ENCODE measurements around the gene TNS1. TPM values are rescaled to one million over a fixed set of nuclear protein-coding genes. Genes with fewer than 3 reads are reported as not detected.

TNS1 gene
- polyA plus RNA-seq, 3 donors = 0.26 to 1.6 (median 1.5) TPM

DNA sequence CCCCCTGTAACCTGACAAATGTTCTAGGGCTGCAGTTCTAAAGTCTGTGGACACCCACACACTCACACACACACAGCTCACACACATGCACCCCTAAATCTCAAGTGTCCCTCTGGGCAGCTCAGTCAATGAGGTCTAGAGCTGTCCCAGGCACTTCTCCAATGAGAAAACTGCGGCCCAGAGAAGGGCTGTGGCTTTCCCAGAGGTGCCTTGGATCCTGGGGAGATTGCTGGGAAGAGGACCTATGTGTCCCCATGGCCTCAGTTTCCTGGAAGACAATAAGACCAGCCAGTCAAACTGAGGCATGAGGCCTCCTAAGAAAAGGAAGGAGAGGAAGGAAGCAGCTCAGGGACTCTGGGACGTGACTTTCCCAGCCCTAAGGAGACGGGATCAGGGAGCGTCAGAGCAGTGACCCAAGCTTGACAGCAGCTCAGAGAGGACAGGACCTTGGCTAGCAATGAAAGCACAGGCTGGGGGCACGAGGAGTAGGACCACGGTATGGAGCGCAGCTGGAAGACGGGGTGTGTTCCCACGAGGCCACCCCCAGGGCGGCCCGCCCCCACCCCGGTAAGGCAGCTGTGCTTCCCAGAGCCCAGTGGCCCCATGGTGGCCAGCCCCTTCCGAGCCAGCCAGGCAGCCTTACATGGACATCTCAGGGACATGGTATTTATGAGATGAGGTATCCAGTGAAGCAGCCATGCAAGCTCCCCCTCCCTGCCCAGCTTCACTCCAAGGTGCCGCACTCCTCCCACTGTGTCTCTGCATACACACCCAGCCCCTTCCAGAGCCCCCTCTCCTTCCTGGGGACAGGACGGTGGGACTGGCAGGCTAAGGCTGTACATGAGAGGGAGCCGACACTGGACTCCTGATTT lies 46.0 kb downstream of the TNS1 start:
- 98% methylated on average over 10 of the region's 16 CpGs for WGBS (ENCODE audit: insufficient coverage)
- Histone ChIP-seq H3K79me2 (ENCODE audit: insufficient read depth, low read length) (no peaks in the 10 kb centered on the region), H3K4me2 (replicated peaks; ENCODE audit: extremely low read depth, low read length, poor library complexity, severe bottlenecking) (no peak overlapping the region), H3K9ac (ENCODE audit: insufficient read depth, low read length, poor library complexity, severe bottlenecking) (no peak overlapping the region), H3K27me3 (ENCODE audit: control insufficient read depth in 2 of 2, insufficient read depth in 2 of 2, low read length in 2 of 2) (no peaks in the 10 kb centered on the region), H3K27ac (ENCODE audit: low read depth in 1 of 2, low read length in 2 of 2) (no peak overlapping the region), H3K4me3 (replicated peaks in 1 of 3; ENCODE audit: low read depth in 2 of 3, low read length in 3 of 3) (no peak overlapping the region), H3K36me3 (replicated peaks in 1 of 2; ENCODE audit: control insufficient read depth in 1 of 2, insufficient read depth in 2 of 2, low read length in 2 of 2) (no peaks in the 10 kb centered on the region), H4K20me1 (ENCODE audit: insufficient read depth, low read length) (no peaks in the 10 kb centered on the region), H3K4me1 (ENCODE audit: control insufficient read depth in 1 of 2, insufficient read depth in 2 of 2, low read length in 2 of 2) (no peaks in the 10 kb centered on the region), H2AFZ (ENCODE audit: insufficient read depth, low read depth, low read length, poor library complexity, severe bottlenecking) (no peak overlapping the region), H3K9me3 (replicated peaks in 1 of 2; ENCODE audit: control insufficient read depth in 1 of 2, insufficient read depth in 1 of 2, low read length in 2 of 2) (no peaks in the 10 kb centered on the region)
- intact Hi-C loops (cut with micrococcal nuclease) = no loop called here
- no peak overlapping the region for H3K4me3 Mint-ChIP-seq
- no peak for DNase-seq
- H3K27ac Mint-ChIP-seq = peak overlapping the region in 1 of 7 donors; percentile 0
- no peaks in the 10 kb centered on the region for H3K9me3 Mint-ChIP-seq
- TF ChIP-seq, protein P1, sequence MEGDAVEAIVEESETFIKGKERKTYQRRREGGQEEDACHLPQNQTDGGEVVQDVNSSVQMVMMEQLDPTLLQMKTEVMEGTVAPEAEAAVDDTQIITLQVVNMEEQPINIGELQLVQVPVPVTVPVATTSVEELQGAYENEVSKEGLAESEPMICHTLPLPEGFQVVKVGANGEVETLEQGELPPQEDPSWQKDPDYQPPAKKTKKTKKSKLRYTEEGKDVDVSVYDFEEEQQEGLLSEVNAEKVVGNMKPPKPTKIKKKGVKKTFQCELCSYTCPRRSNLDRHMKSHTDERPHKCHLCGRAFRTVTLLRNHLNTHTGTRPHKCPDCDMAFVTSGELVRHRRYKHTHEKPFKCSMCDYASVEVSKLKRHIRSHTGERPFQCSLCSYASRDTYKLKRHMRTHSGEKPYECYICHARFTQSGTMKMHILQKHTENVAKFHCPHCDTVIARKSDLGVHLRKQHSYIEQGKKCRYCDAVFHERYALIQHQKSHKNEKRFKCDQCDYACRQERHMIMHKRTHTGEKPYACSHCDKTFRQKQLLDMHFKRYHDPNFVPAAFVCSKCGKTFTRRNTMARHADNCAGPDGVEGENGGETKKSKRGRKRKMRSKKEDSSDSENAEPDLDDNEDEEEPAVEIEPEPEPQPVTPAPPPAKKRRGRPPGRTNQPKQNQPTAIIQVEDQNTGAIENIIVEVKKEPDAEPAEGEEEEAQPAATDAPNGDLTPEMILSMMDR (IDR thresholded peaks at IDR 0.05) = no peak
- H3K4me1 Mint-ChIP-seq = no peaks in the 10 kb centered on the region
- peaks cover 0 to 10% (median 0%) of the 10 kb centered on the region in 3 donors for H3K27me3 Mint-ChIP-seq (ENCODE audit: low read depth in 3 of 3)
- peaks cover 1 to 9% of the 10 kb centered on the region in 2 donors for H3K36me3 Mint-ChIP-seq

DNA sequence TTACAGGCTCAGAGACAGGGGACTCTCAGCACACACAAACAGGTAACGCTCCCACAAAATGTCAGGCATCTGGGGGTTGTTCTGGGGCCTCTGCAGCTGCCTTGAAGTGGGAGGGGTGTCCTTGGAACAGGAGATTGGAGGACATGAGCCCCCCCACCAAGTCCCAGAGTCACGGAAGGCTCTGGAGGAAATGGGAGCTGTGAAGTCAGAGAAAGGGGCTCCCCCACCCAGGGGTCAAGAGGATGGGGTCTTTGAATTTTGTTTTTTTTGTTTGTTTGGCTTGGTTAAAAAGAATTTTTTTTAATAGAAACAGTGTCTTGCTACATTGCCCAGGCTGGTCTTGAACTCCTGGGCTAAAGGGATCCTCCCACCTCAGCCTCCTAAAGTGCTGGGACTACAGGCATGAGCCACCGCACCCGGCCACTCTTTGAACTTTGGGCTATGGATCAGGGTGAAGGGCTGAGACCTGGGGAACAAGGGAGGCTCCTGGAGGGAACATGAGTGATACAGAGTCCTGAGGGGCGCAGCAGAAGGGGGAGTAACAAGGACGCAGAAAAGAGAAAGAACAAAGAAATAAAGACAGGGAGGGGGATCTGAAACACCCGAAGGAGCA lies 46.8 kb downstream of the TNS1 start:
- Mint-ChIP-seq H3K36me3 (peaks cover 1 to 9% of the 10 kb centered on the region in 2 donors), H3K4me1 (peaks cover under 1% of the 10 kb centered on the region), H3K27ac (peak overlapping the region in 1 of 7 donors; percentile 0), H3K4me3 (no peak overlapping the region), H3K9me3 (no peaks in the 10 kb centered on the region), H3K27me3 (ENCODE audit: low read depth in 3 of 3) (peaks cover 0 to 10% (median 0%) of the 10 kb centered on the region in 3 donors)
- no peak overlapping the region for H2AFZ ChIP-seq (ENCODE audit: insufficient read depth, low read depth, low read length, poor library complexity, severe bottlenecking)
- no peaks in the 10 kb centered on the region for H4K20me1 ChIP-seq (ENCODE audit: insufficient read depth, low read length)
- H3K4me1 ChIP-seq (ENCODE audit: control insufficient read depth in 1 of 2, insufficient read depth in 2 of 2, low read length in 2 of 2) = no peaks in the 10 kb centered on the region
- no peaks in the 10 kb centered on the region for H3K27me3 ChIP-seq (ENCODE audit: control insufficient read depth in 2 of 2, insufficient read depth in 2 of 2, low read length in 2 of 2)
- H3K4me3 ChIP-seq (replicated peaks in 1 of 3; ENCODE audit: low read depth in 2 of 3, low read length in 3 of 3) = no peak overlapping the region
- H3K79me2 ChIP-seq (ENCODE audit: insufficient read depth, low read length) = no peaks in the 10 kb centered on the region
- no peak overlapping the region for H3K27ac ChIP-seq (ENCODE audit: low read depth in 1 of 2, low read length in 2 of 2)
- H3K9ac ChIP-seq (ENCODE audit: insufficient read depth, low read length, poor library complexity, severe bottlenecking) = no peak overlapping the region
- H3K9me3 ChIP-seq (replicated peaks in 1 of 2; ENCODE audit: control insufficient read depth in 1 of 2, insufficient read depth in 1 of 2, low read length in 2 of 2) = no peaks in the 10 kb centered on the region
- intact Hi-C loops (cut with micrococcal nuclease) = no loop called here
- TF ChIP-seq, protein P1 (IDR thresholded peaks at IDR 0.05) = no peak
- 100% methylated on average over 5 of the region's 7 CpGs for WGBS (ENCODE audit: insufficient coverage)
- DNase-seq = no peak
- H3K4me2 ChIP-seq (replicated peaks; ENCODE audit: extremely low read depth, low read length, poor library complexity, severe bottlenecking) = no peak overlapping the region
- H3K36me3 ChIP-seq (replicated peaks in 1 of 2; ENCODE audit: control insufficient read depth in 1 of 2, insufficient read depth in 2 of 2, low read length in 2 of 2) = no peaks in the 10 kb centered on the region

Data from CD14-positive monocyte (primary cell).